ENCODE results near the gene PDSS1.
"Not testable (repeated sequence)": the region's sequence is repeated elsewhere in the genome, so short reads cannot be mapped to it uniquely, and the experiment has no call there.

PDSS1 gene

GRCh38 chr10:26697163-26697921 is at the start of gene PDSS1:
TSS of gene PDSS1 (plus strand) at chr10:26697701. CDS start at chr10:26697712, 11 bp downstream.
- DNase-seq: peak; percentile 65 to 72

- not testable (repeated sequence) for DNase-seq
Observed at GRCh38 chr10:26648245-26648636, 49.3 kb upstream of the PDSS1 start.

- no peak for DNase-seq
Observed at GRCh38 chr10:26650406-26650805, 47.1 kb upstream of the PDSS1 start.

GRCh38 chr10:26651476-26651875 is 46.0 kb upstream of the PDSS1 start:
- DNase-seq: not testable (repeated sequence)

GRCh38 chr10:26653004-26653403 is 44.5 kb upstream of the PDSS1 start:
- no peak for DNase-seq

- no peak for DNase-seq
Observed at GRCh38 chr10:26655746-26656145, 41.8 kb upstream of the PDSS1 start.

GRCh38 chr10:26662864-26663263 is 34.6 kb upstream of the PDSS1 start:
- DNase-seq: no peak

GRCh38 chr10:26665080-26666048 is 32.1 kb upstream of the PDSS1 start:
- DNase-seq: no peak

- DNase-seq: no peak
Observed at GRCh38 chr10:26675873-26676257, 21.6 kb upstream of the PDSS1 start.

GRCh38 chr10:26679588-26679987 is 17.9 kb upstream of the PDSS1 start:
- no peak for DNase-seq

GRCh38 chr10:26681076-26681475 is 16.4 kb upstream of the PDSS1 start:
- DNase-seq: no peak

GRCh38 chr10:26681971-26682370 is 15.5 kb upstream of the PDSS1 start:
- not testable (repeated sequence) for DNase-seq

GRCh38 chr10:26682931-26683330 is 14.6 kb upstream of the PDSS1 start:
- DNase-seq: no peak

- DNase-seq: peak in 1 of 2 donors; percentile 20
Observed at GRCh38 chr10:26684667-26685264, 12.7 kb upstream of the PDSS1 start.

- DNase-seq: no peak
Observed at GRCh38 chr10:26685441-26685840, 12.1 kb upstream of the PDSS1 start.

- DNase-seq: no peak
Observed at GRCh38 chr10:26689399-26689798, 8.1 kb upstream of the PDSS1 start.

- DNase-seq: no peak
Observed at GRCh38 chr10:26690731-26691475, 6.6 kb upstream of the PDSS1 start.

- not testable (repeated sequence) for DNase-seq
Observed at GRCh38 chr10:26694536-26694935, 3.0 kb upstream of the PDSS1 start.

GRCh38 chr10:26696786-26697162 is 727 bp upstream of the PDSS1 start:
- DNase-seq: no peak

- DNase-seq: no peak
Observed at GRCh38 chr10:26697922-26698608, 564 bp downstream of the PDSS1 start.

- no peak for DNase-seq
Observed at GRCh38 chr10:26698909-26699308, 1.4 kb downstream of the PDSS1 start.

- DNase-seq: no peak
Observed at GRCh38 chr10:26699631-26700030, 2.1 kb downstream of the PDSS1 start.
